Inferior parietal cortex (tissue), 1 donor: ENCODE measurements around the gene SLC25A22.

Source experiments
- DNase-seq: peaks from one replicate; pipeline ENCODE4 v3.0.0-alpha.2; 2016; ENCODE audit errors: extremely low spot score

SLC25A22 gene

DNA sequence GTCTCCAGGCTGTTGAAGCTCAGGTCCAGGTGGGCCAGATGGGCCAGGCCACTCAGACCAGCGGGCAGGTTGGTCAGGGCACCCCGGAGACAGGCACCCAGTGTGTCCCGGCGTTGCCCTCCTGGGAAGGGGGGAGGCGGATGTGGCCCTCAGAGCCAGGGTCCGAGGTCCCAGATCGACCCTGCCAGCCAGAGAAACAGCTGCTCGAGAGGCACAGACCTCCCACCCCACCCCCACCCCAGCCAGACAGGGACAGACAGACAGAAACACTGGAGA is 5.3 kb upstream of the SLC25A22 start:
- no peak for DNase-seq

DNA sequence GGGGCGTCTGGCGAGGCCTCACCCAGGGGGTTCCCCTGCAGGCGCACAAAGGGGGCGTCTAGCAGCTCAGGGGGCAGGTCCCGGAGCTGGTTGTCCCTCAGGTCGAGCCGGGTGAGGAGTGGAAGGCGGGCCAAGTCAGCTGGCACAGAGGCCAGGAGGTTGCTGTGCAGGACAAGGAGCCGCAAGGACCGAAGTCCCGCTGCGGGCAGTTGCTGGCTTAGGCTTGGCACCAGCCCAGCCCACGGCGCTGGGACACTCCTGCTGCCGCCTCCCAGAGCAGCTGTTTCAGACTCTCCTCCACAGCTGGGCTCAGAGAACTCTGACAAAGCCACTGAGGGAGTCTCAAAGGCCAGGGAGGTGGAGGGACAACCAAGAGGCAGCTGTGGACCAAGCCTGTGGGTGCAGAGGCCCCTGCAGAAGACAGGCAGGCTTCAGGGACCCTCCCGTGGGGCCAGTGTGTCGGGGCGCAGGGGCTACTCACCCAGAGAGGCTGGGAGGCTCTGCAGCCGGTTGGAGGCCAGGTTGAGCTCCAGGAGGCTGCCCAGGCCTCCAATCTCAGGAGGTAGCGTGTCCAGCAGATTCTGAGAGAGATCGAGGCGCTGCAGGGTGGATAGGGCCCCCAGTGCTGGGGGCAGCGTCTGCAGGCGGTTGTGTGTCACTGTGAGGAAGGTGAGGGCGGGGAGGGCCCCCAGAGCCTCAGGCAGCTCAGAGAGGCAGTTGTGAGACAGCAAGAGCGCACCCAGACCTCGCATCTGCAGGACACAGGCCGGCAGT is 4.8 kb upstream of the SLC25A22 start:
- no peak for DNase-seq

DNA sequence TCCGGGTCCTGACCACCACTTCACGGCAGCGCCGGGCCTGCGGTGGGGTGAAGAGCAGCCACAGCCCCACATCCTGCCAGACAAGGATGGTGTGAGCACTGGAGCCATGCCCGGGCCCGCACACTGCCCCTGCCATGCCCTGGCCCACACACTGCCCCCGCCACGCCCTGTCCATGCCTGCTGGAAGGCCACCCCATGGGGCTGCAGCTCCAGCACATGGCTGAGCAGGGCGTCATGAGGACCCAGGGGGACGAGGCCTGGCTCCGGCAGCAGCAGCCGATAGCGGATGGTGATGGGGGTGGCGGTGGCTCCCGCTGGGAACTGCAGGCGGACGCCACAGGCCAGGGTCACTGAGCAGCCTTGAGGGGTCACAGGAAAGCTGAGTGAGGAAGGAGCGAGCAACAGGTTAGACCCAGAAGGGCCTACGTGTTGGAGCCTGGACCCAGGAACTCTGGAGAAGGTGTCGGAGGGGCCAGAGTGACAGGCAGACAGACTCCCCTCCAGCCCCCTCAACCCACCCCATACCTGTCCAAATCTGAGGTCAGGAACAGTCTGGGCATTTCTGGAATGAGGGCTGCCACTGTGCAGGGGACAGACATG is 4.0 kb upstream of the SLC25A22 start:
- no peak for DNase-seq

DNA sequence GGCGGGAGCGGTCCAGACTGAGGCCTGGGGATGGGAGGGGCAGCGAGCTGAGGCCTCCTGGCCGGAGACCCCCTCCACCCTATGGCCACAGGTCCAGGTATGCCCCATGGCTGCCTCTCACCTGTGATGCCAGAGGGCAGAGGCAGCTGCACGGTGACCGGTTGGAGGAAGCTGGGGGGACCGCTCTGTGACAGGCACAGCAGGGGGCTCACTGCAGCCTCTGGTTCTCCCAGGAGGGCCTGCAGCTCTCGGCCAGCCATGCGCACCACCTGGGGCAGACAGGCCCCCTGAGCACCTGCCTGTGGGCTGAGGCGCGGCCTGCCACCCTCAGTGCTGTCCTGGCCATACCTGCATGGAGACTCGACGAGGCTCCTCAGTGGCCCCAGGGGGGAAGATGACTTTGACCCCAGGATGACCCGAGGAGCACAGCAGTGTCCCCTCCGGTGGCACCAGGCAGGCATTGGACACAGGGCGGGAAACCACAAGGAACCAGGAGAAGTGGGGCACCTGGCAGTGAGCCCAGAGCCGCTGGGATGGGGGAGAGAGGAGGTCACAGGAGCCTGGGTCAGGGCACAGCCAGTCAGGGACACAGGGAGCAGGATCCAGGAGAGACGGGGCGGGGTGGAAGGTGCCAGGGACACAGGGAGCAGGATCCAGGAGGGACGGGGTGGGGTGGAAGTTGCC is 3.2 kb upstream of the SLC25A22 start:
- no peak for DNase-seq

DNA sequence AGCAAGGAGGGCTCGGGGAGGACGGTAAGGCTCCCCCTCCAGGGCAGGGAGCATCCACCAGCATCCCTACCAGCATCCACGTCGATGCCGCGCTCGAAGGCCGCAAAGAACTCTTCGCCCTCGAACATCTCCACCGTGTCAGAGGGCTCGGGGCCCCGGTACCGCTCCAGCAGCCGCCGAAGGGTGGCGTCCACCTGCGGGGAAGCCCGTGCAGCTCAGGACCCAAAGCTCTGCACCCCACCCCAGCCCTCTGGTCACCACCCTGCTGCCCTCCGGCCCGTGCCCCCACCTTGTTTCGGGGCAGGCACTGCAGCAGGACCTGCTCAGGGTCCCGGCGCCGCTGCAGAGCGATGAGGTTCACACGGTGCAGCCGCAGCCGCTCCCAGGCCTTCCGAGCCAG is 2.4 kb upstream of the SLC25A22 start:
- DNase-seq: no peak

DNA sequence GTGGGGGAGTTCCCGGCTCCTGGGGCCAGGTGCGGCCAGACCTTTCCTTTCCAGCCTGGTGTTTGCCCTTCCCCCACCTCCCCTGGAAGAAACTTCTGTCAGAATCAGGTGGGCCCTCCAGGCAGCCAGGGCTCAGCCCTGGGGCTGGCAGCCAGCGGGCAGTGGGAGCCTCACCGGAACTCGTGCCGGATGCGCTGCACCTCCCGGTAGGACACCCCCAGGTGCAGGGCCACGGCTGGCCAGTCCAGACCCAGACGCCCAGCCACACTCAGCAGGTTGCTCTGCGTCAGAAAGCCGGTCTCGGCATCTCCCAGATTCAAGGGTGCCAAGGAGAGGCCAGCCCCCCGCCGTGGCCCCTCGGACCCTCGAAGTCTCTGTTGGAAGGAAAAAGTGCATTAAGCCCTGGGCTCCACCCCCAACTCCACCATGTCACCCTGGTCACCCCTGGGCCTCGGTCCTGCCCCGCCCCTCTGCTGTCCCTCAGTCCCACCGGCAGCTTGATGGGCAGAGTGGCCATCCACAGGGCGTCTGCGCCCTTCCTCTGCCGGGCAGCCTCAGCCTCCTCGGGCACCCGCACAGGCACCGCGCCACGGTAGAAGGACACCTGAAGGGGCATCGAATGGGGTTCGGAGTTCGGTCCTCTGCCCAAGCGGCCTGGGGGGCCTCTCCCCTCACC is 1.7 kb upstream of the SLC25A22 start:
- no peak for DNase-seq

DNA sequence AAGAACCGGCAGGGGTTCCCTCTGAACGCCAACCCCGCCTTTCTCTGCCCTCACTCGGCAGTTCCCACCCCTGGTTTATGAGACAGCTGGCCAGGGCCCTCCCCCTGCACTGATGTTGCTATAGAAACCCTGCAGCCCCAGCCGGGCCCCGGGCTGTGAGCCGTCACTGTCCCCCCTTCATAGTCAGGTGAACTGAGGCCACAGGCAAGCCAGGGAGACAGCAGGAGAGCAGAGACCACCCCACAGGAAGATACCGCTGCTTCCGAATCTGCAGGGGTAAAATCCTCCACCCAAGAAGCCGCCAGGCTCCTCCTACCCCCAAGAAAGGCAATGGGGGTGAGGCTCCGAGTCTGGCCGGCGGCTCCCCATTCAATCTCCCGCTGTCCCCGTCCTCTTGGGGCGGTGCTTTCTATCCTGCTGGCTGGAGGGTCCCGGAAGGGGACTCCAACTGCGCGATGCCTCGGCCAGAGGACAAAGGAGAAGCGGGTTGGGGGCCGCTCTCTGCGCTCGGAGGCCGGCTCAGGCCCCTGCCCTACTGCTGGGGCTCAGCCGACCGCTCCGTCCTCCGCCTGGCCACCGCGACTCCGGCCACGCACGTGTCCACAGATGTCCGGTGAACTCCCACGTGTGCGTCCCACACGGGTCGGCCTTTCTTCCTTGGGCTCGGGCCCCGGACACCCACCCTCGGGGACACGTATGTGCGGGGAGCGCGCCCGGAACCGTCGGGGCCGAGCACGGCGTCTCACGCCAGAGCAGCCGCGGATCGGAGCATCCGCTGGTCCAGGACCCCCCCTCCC is 587 bp downstream of the SLC25A22 start:
- peak; percentile 62 for DNase-seq

DNA sequence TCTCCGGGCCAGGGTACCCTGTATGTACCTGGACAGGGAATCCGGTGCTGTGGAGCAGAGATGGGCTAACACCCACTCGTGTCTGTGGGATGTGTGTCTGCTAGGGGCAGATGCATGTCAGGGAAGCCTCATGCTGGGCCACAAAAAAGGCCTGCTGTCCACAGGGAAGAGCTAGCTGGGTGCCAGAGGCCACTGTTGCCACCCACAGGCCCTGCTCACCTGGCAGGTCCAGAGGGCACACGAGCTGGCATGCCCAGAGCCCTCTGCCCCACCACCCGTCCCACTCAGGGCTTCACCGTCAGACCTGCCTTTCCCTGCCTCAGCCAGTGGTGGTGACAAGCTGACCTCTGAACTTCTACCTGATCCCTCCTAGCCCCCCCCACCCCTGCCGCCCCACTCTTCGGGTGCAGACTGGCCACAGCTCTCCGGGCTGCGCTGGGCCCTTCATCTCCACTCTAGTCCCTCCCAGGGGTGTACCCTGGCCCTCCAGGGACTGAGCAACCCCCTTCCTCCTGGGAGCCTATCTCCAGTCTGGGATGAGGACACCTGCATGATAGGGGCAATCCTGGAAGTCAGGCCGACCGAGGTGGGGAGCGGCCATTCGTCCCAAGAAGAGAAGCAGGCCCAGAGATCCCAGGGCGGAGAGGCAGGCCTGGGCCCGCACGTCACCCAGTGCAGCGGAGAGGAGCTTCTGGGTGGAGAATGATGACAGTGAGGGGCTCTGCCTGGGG is 1.4 kb downstream of the SLC25A22 start:
- no peak for DNase-seq

DNA sequence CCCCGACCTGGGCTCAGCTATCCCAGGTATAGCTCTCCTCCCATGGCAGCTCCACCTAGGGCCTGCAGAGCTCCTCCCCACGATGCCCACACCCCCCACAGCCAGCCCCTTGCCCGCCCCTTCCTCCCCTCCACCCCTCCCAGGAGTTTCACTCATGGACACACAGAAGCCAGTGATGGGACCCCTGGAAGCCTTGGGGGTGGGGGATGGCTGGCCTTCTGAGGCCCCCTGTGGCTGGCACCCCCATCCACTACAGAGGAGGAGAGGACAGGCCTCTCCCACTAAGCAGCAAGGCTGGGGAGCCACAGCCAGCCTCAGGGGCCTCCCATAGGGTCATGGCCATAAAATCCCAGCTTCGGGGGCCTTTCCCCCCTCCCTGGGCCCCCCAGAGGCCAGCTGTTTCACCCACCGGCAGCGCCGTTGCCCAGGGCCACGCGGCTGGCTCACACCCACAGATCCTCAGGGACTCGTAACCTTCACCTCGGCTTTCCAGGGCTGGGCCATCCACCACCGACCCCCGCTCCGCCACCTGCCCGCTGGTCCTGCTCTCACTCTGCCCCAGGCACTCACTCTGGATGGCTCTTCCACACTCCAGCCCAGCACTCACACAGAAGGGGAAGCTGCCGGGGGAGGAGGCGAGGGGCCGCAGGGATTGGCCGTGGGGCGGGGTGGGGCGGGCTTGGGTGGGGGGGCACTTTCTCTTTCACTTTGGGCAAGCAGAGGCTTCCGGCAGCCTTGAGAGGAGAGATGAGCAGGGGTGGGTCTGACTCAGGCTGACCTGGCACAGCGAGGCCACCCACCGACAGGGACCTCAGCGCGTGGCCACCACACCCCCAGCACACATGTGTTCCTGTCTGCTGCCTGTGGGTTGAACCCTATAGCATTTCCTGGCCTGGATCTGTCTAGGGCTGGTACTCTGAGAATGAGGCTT is 2.2 kb downstream of the SLC25A22 start:
- DNase-seq: no peak

DNA sequence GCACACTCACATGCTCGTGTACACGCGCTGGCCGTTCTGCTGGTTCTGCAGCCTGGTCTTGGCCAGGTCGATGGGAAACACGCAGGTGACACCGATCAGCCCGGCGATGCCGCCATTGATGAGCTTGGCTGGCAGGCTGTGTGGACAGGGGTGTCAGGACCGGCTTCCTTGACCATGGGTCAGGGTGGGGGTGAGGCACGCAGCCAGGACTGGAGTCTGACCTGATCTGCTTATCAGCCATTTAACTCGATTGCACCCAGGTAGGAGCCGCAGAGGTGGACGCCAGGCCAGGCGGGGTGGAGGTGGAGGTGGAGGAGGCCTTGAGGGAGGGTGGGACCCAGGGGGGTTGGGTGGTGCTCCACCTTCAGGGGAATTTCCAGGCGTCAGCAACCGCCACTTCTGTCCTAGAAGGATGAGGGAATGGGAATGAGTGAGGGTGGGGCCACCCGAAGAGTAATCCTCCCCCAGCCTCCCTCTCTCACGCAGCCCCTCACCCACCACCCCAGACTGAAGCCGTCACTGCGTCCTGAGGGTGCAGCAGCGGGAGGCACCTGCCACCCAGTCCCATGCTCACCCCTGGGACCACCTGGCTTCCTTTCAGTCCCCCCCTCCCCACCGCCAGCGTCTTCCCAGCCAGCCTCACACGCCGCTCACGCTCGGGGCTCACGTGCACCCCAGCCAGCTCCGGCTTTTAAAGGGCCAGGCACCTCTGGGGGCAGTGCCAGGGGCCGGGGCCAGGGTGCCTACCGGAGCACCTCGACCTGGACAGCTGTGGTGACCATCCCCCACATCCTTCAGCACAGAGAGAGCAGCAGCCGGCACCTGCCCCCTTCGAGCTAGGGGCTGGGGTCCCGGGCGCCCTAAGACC is 3.1 kb downstream of the SLC25A22 start:
- no peak for DNase-seq

DNA sequence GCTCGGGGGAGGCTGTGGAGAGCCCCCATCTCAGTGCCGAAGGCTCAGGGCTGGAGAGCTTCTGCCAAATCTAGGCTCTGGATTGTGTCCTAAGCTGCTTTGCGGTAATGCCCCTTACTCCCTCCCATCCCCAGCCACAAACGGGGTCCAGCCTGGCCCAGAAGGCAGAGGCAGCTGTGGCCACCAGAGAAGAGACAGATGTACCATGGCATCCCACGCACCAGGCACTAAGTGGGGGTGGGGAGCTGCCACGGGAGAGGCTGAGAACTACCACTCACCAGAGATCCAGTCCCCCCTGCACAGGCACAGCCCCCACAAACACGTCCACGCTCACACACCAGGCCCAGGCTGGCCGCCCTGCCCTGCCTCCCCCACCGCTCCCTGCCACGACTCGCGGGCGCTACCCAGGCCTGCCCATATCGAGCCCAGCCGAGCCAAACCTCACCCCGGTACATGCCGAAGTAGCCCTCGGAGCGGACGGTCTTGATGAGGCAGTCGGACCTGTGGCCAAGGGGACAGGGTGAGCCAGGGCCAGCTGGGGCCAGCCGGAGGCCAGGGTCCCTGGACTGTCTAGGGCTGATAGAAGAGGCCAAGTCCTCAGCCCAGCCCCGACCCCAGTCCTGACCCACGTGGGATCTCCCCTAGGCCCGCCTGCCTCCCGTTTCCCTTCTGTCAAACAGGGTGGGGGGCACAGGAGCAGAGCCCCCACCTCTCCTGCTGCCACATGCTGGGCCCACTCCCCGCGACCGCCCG is 3.9 kb downstream of the SLC25A22 start:
- no peak for DNase-seq

DNA sequence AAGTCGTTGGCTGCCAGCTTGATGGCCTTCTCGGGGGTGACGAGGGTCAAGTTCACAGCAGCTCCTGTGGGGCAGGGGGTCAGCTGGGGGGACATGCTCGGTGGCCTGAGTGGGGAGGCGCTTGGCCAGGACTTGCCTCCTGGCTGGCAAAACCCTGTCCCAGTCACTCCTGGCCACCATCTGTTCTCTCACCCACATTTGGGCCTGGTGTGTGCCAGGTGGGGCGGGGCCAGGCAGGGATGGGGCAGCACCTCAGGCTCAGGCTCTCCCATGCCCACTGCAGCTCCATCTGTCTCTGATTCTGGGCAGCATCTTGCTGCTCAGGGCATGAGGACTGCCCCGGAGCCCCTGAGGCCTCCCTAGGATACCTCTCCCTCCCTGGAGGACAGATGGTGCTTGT is 4.5 kb downstream of the SLC25A22 start:
- DNase-seq: no peak

DNA sequence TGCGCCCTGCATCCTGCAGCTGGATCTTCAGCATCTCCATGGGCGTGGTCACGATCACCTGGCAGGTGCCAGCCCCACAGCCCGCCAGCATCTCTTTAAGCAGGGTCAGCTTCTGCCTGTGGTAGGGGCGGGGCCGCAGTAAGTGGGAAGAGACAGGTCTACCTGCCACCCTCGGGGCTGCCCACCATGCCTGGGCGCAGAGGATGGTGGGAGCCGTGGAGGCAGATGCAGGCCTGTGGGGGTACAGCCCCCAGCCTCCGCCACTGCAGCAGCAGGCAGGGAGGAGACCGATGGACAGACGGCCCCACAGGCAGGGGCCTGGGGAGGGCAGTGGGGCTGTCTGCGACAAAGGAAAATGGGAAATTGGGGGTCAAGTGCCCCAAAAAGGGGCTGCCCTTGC is 5.2 kb downstream of the SLC25A22 start:
- no peak for DNase-seq

DNA sequence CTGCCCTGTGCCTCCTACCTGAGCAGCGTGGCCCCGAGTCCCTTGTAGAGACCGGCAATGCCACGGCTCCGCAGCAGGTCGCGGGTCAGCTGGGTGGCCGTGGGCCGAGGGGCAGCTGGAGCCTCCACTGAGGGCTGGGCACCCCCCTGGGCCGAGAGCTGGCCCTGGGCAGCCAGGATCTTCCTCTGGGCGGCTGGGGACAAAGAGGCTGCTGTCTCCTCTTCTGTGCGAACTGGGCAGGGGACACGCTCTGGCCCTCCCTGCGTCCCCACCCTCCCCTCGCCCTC is 5.6 kb downstream of the SLC25A22 start:
- no peak for DNase-seq

DNA sequence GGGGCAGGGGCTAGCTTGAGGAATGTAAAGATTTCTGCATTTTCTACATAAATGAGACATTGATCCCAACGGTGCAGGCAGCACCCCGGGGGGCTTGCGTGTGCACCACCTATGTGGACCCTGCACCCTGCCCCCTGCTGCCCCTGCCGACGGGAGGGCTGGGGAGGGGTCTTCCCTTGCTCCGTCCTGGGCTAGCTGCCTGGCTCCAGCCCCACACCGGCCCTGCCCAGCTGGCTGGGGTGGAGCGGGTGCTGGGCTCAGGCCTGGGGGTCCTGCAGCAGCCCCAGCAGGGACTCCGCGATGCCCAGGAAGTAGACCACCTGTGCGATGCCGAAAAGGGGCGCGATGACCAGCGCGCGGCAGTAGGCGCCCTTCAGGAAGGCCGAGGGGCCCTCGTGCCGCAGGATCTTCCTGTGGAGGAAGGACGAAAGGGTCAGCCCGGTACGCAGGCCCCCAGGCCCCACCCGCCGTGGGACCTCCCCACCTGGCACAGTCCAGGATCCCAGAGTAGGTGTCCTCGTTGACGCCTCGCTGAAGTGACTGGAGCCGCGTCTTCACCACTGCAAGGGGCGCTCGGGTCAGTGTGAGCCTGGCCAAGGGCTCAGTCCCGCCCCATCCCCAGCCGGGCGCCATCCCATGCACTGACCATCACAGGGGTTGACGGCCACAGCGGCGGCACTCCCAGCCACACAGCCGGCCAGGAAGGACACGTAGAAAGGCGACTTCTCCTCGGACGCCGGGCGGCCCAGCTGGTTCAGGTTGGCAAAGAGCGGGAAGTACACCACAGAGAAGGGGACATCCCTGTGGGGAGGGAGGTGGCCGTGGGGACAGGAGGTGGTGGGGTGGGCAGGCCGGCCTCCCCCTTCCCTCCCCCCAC is 6.2 kb downstream of the SLC25A22 start:
- DNase-seq: no peak

DNA sequence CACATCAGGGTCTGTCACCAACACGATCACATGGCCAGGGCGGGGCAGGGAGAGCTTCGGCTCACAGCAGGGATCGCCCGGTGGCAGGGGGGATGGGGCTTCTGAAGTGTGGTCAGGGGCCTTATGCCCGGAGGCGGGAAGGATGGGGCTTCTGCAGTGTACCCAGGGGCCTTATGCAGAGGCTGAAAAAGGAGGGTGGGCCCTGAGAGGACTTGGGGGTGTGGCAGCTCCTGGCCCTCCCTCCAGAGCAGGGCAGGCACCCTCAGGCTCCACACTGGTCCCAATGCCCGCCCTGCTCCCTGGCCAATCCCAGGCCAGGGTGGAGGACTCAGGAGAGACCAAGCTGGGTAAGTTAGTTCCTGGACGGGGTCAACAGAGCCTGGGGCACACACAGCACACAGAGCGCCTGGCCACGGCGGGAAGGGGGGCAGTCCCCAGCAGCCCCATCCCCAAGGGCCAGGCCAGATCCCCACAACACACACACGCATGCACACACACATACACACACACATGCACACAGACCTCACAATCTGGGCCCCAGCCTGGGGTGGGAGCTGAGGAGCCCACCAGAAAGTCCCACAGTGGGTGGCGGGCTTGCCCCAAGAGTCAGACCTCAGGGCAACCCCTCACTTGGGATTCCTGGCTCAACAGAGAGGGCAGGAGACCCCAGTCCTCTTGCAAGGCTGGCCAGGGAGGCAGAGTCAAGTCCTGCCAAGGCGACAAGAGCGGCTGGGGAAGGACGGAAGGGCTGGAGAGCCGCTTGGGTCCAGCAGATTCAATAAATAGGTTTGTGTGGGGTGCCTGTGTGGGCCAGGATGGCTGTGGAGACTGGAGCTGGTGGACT is 7.1 kb downstream of the SLC25A22 start:
- no peak for DNase-seq

DNA sequence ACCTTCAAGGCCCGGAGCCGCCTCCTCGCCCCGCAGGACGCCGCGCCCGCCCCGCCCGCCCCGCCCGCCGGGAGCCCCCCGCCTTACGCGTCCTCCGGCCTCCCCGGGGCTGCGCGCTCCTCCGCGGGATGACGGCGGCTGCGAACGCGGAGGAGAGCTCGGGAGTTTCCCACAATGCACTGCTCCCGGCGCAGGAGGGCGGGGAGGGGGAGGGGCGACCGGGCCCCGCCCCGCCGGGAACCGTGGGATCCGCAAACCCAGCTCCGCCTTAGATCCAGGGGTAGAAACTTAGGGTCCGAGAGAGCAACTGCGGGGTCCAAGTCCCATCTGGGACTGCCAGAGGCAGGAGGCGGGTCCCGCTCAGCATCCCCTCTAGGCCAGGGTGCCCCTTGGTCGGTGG is 8.1 kb downstream of the SLC25A22 start, which contains the start of gene CEND1:
CEND1 (minus strand) TSS at position 148 of the 400 bp plus-strand sequence. CDS start 1,514 bp downstream, outside the sequence.
- DNase-seq: peak; percentile 74
